GM19239 (cell line): ENCODE measurements around the gene ELMO1.

Experiments
- DNase-seq: peaks from one replicate; pipeline ENCODE4 v3.0.0; 2011; ENCODE audit warnings: low spot score; ENCODE audit not compliant: insufficient read length
- FAIRE-seq: peaks from 2 replicates; lab custom pipeline; 2011; peaks lifted over from hg19 to GRCh38; lab: Jason Lieb, UNC

Gene ELMO1

DNA sequence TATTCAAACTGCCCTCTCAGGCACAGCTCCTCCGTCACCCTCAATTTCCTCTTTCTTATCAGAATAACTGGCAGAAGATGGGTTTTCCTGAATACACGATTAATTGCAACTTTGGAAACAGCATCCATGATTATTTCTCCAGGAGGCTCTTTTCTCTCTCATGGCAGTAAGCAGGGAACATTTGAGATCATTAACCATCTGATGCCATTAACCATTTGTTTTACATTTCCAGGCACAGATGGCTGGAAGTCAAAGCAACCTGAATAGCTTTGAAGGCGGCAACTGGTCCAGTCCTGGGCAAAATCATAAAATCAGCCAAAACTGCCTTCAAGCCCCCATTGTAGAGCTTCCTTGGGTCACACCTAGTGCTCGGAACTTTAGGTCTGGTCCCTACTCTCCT is 434.9 kb downstream of the ELMO1 start:
- no peak for FAIRE-seq
- no peak for DNase-seq

DNA sequence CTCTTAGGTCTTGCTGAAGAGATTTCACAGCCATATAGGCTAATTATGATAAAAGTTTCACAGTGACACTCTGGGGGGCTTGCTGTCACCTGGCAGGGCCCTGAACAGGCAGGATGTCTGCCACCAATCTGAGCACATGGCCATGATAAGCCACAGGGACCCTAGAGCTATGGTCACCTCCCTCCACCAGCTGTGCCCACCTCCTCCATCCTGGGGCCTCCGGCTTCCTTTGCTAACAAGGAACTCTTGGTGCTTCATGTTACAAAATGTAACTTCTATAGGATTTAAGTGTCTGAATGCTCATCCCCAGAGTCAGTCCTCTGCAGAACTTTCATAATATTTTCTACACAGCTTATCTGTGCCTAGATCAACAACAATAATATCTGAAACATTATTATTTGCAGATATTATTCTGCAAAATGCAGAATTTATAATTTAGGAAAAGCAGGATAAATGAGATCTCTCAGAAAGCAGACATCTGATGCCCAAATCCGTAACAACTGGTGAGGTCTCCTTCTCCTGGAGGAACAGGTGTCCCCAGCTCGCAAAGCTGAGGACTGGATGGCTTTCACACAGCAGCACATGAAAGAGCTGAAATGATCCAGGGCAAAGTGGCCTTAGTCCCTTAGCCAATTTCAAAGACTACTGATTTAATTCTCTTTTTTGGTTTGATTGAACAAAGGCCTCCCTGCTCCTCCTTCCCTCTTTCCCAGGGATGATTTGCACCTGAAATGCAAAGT is 437.3 kb downstream of the ELMO1 start:
- DNase-seq, result no peak
- FAIRE-seq, result no peak

DNA sequence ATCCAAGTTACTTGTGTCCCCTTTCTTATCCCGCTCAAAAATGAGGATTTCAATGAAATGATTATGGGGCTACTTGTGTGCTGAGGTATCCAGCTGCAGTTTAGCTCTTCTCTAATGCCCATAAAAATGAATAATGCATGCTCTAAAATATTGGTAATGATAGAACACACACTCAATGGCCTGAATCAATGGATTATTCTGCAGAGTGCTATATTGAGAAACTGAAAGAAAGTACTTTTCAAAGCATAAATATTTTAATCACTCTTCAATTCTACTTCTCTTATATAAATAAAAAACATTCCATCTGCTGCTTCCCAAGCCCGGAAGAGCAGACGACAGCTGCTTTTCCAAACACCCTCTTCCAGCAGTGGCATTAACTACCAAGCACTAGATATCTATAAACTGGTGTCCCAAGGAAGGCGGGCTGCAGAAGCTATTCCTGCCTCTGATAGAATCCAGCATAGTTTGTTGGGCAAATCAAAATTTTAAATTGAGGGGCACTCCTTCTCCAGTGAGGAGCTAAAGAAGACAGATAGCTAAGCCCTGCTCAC is 439.5 kb downstream of the ELMO1 start:
- FAIRE-seq (no peak), DNase-seq (no peak)

DNA sequence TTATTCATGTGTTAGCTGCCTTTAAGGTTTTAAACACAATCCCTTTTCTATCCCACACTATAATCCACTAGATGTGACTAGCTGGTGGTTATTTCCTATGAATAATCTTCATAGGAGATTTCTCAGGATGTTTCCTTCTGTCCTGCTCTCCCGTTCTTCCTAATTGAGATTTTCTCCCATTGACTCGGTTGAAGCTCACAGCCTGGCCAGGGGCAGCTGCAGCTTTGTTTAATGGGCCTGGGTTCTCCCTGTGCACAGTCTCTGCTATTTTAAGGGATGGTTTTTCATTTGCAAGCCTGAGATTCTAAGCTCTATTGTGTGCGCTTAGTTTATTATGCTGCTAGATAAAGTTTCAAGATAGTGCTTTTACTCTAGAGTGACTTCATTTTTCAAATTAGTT is 441.0 kb downstream of the ELMO1 start:
- DNase-seq (no peak), FAIRE-seq (no peak)

DNA sequence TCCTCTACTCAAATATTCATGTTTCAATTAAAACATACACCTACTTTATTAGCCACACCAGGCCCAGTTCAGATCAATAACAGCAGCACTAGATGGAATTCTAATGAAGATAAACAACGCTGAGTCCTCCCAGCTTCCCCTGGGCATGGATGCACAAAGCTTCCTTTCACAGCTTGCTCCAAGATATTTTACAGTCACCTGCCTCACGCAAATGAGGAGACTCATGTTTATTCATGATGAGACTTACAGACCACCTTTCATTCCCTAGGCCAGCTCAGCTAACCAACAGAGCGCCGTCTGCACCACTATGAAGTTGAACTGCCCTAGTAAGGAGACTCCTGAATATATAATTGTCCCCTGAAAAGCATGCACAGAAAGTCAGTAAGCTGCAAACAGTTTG is 441.4 kb downstream of the ELMO1 start:
- DNase-seq, result no peak
- no peak for FAIRE-seq

DNA sequence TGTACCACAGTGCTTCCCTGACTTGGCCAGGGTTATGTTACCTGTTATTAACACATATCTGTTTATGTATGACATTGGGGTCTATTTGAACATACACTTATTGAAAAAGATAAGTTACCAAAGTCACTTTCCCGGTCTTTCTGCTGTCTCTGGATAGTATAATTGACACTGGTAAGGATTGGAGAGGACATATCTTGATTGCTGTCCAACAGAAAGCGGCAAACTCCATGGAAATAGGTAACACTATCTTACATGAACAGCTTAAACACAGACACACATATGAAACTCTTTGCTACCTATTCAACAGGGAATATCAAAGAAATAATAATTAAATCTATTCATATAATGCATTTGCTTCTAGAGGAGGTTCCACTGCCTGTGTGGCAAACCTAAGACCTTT is 441.9 kb downstream of the ELMO1 start:
- FAIRE-seq (no peak), DNase-seq (no peak)

DNA sequence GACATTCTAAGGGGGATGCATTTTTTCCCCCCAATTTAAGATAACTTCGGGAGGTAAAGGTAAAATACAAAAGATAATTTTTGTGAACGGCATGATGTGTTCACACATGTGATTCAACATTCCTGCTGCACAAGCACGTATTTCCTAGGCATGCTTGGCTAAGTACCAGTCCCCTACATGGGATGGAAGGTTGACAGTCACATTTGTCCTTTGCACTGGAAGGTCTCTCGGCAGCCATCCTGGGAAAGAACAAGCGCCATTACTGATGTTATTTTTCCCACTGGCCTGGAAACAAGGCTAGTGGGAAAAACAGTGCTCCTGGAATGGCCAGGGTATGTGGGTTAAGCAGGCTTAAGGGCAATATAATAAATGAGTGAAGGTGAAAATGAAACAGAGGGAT is 448.2 kb downstream of the ELMO1 start:
- no peak for DNase-seq
- no peak for FAIRE-seq

DNA sequence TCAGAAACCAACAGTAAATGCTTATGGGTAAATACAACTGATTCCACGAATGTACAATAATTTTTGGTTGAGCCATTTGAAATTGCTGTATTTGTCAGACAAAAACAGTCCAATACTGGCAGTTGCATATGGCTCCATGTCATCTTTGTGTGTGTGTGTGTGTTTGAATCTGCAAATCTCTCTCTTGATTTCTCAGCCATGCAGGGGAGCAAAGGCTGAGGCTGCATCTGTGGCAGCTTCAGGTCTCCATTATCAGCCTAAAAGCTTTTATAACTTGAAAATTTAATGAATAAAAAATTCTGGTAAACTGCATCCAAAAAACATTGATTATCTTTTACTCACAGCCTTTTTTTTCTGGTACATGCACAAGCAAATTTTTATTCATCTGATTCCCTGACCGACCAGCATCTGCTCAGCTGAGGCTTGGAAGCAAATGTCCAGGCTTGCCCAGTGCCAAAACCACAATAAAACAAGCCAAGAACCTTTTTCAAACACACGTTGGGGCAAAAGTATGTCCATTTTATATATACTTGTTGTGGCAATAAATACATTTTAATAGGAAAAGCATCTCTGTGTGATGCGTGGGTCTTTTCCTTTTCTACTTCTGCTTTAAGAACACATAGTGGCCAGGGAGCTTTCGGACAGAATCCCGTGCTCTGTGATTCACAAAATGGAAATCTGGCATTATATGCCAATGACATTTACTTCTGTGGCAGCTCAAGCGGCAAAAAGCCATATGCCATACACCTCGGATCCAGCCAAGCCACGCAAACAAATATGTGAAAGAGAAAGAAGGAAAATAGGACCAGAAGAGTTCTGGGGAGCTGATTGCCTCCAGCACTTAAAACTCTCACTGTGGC is 448.8 kb downstream of the ELMO1 start:
- no peak for DNase-seq
- no peak for FAIRE-seq

DNA sequence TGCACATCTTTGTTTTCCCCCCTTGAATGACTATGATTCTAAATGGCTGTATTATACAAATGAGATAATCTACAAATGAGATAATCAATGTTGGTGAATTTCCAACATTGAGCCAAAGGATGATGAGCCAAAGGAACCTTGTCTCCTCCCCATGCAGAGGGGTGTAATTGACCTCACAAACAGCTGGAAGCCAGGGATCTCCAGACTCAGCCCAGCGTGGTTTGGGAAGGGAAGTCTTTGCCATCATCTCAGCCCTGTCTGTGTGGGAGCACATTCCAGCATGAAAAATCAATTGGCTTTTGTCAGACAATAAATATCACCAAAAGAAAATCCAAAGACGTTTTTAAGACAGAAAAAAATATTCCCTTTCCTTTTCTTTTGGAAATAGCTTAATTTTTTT is 452.9 kb downstream of the ELMO1 start:
- DNase-seq (no peak), FAIRE-seq (no peak)

DNA sequence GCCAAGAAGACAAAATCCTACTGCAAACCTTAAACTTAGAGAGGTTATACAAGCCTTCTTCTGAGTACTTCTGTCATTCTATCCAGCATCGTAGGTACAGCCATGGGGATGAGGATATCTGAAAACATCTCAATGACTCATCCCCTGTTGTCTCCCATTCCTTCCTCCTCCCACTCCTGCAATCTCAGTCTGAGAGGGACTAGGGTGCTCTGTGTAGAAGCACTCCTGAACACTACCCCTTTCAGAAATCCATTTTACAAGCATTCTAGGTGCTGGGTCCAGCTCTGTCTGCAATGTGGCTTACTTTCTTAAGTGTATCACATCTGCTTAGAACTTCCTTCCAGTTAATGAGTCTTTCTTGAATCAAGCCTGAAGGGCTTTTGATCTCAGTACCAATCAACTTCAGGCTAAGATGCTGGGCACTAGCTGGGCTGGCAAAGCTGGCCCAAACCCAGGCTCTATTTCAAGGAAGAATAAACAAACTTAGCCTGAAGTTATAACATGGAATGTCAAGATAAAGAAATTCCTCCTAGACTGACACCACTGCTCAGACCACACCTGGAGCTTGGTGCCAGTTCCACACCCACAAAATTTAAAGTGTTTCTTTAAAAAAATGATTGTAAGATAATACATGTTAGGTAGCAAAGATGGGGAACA is 454.1 kb downstream of the ELMO1 start:
- no peak for DNase-seq
- FAIRE-seq, result no peak

DNA sequence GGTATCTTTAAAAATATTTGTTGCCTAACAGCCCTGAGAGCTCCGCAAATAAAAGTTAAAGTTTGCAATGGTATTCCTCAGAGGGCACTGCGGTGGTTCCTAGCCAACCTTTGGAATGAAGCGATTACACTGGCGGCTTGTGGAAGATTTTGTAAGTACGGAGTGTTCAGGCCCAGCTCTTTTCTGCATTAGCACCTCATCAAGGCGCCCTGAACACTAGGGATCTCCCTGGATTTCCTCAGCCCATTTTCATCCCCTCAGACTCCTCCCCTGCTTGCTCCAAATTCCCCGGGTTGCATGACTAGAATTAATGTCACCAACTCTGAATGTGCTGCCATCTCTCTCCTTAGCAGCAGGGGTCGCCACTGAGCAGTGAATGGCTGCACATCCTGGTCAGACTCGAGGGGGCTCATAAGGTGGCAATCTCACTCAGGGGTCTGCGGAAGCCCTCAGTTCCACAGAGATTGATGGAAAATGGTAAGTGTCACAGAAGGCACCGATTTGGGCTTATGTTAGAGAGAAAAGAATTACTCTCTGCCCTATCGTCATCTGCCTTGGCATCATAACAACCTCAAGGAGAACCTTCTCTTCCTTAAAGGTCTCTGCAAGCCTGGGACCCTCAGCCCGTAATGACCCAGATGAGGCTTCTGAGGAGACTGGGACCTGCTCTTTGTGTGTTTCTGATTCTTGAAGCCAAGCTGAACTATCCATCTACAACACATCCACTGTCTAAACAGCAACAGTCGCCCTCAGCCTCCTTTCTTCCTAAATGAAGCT is 461.5 kb downstream of the ELMO1 start:
- DNase-seq, result peak; percentile 43
- peak; percentile 74 for FAIRE-seq

DNA sequence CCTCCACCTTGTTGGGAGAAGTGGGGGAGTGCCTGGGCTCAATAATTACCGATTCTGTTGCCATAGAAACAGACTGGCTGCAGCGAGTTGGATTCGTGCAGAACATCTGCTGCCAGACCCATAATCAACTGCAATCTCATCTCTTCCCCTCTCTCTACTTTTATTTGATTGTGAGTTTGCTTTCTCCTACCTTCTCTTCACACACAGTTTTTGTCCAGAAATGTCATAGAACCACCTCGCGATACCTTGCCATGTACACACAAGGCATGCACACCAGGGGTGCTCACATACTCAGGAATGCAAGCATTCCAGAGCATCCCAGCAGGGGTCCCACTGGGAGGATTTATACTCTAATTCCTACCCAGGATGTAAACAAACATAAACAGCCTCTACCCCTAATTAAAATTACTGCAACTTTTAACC is 462.1 kb downstream of the ELMO1 start:
- DNase-seq (no peak), FAIRE-seq (no peak)

DNA sequence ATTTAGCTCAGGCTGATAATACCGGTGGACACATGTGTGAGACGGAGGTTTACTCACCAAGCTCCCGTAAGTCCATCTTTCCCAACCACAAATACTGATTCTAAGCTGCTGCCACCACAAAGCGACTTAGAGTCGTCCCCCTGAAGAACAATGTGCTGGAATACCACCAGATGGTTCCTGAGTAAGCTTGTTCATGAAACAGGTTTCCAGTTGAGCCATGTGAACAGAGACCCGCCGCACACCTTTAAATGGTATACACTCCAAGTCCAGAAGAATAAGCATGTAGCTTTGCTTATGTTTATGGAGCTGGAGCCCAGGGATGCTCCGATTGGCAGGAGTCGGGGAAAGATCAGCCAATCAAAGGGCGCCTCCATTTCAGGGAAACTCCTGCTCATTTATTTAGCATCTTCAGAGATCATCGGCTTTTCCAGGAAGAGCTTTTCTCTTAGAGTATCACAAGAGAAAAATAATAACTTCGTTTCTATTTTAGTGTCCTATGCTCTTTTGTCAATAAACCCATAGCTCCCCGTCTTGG is 462.7 kb downstream of the ELMO1 start:
- DNase-seq (no peak), FAIRE-seq (no peak)

DNA sequence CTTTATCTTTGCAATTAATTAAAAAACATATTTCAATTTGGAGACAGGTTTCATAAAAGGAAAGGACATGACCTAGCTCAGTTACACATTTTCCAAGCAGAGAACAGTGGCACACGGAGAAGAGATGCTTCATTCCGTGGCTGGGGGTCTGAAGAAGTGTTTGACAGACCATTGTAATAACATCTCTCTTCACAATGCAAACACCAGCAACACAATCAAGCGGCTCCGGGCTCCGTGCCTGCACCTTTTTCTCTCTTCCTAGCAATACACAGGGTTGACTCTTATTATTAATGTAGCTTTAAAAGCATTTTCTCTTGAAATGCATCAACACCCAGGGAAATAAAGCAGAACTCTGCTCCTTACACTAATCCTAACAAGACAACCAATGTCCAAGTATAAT is 463.3 kb downstream of the ELMO1 start:
- DNase-seq (no peak), FAIRE-seq (no peak)

DNA sequence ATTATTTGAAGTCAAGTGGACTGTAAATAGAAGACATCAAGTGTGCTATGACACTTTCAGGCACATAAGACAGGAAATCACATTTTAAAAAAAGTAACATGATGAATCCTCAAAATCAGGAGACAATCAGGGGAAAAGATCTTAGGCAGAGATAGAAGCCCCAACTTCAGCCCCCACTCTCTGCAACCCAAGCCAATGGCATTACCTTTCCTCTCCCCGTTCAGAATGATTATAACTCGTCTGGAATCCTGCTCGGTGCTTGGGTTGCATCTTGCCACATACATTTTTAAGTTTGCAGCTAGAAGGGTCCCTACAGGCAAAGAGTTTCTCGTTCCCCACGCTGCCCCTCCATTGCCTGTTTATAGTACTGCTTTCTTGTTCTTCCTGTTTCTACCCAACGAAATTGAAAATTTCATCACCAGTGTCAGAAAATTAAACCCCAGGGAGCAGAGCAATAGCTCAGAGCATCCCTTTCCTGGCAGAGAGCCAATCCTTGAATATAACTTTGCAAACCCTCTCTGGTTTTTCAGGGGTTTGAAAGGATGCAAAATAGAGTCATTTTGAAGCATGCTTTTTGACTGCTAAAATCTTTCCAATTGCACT is 463.9 kb downstream of the ELMO1 start:
- no peak for DNase-seq
- FAIRE-seq, result no peak

DNA sequence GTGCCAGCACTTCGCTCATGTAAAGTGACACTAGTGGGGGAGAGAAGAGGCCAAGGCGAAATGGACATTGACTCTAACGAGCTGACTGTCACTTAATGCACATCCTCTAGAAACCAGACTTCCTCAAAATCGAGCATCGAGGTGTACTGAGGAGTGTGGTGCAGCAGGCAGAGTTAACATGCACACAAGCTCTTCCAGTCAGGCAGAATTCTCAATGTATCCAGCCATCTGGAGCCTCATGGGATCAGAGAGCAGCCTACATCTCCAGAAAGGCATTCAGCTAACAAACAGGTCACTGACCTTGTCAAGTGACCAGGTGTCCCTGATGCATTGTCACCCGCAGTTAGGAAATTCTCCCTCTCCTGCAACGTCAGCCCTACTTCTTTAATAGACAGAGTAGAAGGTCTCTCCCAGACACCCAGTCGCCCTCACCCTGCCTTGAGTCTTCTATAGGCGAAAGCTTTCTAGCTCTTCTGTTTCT is 464.6 kb downstream of the ELMO1 start:
- DNase-seq (no peak), FAIRE-seq (no peak)

DNA sequence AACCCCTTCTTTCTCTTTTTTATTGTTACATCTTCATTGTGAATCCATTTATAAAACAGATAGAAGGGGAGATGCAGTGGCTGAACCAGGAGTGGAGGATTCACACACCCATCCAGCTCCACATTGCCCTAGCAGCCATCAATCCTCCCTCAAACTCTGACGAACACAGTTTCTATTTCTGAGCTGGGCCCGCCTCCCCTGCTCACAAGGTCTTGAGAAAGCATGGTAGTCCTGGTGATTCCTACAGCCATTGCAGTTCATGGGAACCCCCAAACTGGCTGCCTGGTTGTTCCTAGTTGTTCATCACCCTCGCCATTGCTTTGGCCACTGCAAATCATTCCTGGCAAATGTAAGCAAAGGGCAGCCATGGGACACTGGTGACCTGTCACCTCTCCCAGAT is 465.9 kb downstream of the ELMO1 start:
- FAIRE-seq (no peak), DNase-seq (no peak)

DNA sequence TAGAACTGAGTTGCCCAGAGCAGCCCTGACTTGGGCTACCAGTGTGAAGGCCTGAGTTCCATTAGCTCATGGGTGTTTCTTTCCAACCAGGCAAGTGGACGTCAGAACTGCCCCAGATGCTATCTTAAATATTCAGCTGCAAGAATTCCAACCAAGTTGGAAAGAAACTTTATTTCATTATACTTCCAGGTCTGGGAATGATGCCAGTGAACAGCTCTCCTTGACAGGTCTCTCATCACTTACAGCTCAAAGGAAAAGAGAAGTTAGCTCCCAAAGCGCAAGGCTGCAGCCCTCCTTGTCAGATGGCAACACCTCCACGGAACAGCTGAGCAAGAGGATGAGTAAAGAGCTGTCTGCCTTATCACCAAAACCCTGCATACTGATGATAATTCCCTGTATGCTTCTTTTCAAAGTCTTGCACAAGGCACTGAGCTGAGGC is 468.8 kb downstream of the ELMO1 start:
- FAIRE-seq, result no peak

DNA sequence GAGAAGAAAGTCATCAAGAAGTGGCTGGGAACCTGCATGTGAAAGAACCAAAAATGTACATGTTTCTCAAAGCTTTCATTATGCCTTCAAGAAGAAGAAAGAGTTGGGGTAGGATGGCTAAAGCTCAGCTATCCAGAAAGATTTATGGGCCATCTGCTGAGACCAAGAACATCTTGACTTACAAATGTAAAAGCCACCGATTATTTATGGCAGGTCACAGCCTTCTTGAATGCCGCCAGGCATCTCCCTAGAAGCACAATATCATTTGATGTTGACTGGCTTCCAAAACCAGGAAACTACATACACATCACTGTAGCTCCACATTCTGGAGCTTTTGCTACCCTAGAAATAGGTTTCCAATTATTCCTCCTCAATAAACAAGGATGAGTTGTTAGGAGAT is 470.2 kb downstream of the ELMO1 start:
- FAIRE-seq, result no peak

More for the DNA sequence above, 468.8 kb downstream of the ELMO1 start:
- no peak for DNase-seq

More for the DNA sequence above, 470.2 kb downstream of the ELMO1 start:
- DNase-seq, result no peak
